ENCODE results near the gene DAPL1. TPM values are rescaled to one million over a fixed set of nuclear protein-coding genes. Genes with fewer than 3 reads are reported as not detected.

DAPL1 gene
- polyA plus RNA-seq, 1 of the 3 experiments (the other 2 are of a cell fraction), result not detected

- 71% methylated on average over 6 of the region's 6 CpGs for WGBS (ENCODE audit: low lambda C conversion rate)
- Histone ChIP-seq H3K27ac (ENCODE audit: low read depth in 2 of 2, low read length in 1 of 2) (no peak overlapping the region), H3K79me2 (ENCODE audit: insufficient read depth) (no peaks in the 10 kb centered on the region), H3K4me1 (ENCODE audit: control insufficient read depth in 1 of 2, insufficient read depth in 2 of 2, low read depth in 1 of 2, low read length in 1 of 2) (peaks cover 0 to 5% of the 10 kb centered on the region in 2 experiments; a peak in 3 of 4 replicates), H3F3A (replicated peaks; ENCODE audit: insufficient read depth) (no peaks in the 10 kb centered on the region), H2AFZ (ENCODE audit: low read depth) (no peak overlapping the region), H3K36me3 (replicated peaks in 1 of 2; ENCODE audit: control insufficient read depth in 1 of 2, insufficient read depth in 2 of 2, low read length in 1 of 2) (no peaks in the 10 kb centered on the region), H3K9ac (no peak overlapping the region), H3K4me3 (ENCODE audit: low read depth in 2 of 2, low read length in 1 of 2) (no peak overlapping the region), H4K20me1 (ENCODE audit: insufficient read depth) (no peaks in the 10 kb centered on the region), H3K27me3 (ENCODE audit: insufficient read depth) (no peaks in the 10 kb centered on the region; the same call in 1 of the 2 replicates), H3K9me2 (no peaks in the 10 kb centered on the region), H3K4me2 (no peak overlapping the region), H3K9me3 (no peaks in the 10 kb centered on the region)
- TF ChIP-seq NFIC (IDR thresholded peaks at IDR 0.05; ENCODE audit: borderline replicate concordance) (no peak), RAD21 (IDR thresholded peaks at IDR 0.05; ENCODE audit: low read length) (no peak)
- POLR2A ChIA-PET, result no interaction called here
- DNase-seq, result no peak
- CTCF ChIA-PET, result no interaction called here
Observed at GRCh38 chr2:158797963-158798700, 3.0 kb downstream of the DAPL1 start.

DNA sequence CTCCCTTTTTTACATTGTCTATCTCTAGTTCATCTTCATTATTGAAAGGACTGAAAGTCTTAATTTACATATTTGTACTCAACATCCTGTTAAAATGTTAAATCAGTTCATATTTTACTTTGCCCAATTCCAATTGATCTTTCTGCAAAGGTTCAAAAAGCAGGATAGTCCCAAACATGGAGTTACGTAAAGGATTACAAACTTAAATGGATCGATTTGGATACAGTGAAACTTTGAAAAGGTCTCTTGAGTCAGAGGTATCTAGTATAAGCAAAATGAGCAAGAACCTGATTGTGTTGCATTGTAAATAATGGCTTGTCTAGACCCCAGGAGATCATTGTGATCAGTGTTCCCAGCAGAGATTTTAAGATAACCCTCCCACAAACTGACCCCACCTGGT lies 4.1 kb downstream of the DAPL1 start:
- WGBS (ENCODE audit: low lambda C conversion rate), result 52% methylated on average over 2 of the region's 2 CpGs
- H3K27me3 ChIP-seq (ENCODE audit: insufficient read depth), result no peaks in the 10 kb centered on the region; the same call in 1 of the 2 replicates
- H4K20me1 ChIP-seq (ENCODE audit: insufficient read depth), result no peaks in the 10 kb centered on the region
- no peak overlapping the region for H3K9ac ChIP-seq
- H3K9me3 ChIP-seq, result no peaks in the 10 kb centered on the region
- no peak overlapping the region for H2AFZ ChIP-seq (ENCODE audit: low read depth)
- H3K4me1 ChIP-seq (ENCODE audit: control insufficient read depth in 1 of 2, insufficient read depth in 2 of 2, low read depth in 1 of 2, low read length in 1 of 2), result peaks cover 0 to 10% of the 10 kb centered on the region in 2 experiments; a peak in 3 of 4 replicates
- H3K9me2 ChIP-seq, result no peaks in the 10 kb centered on the region
- no peak overlapping the region for H3K4me3 ChIP-seq (ENCODE audit: low read depth in 2 of 2, low read length in 1 of 2)
- H3F3A ChIP-seq (replicated peaks; ENCODE audit: insufficient read depth), result no peaks in the 10 kb centered on the region
- no peak overlapping the region for H3K27ac ChIP-seq (ENCODE audit: low read depth in 2 of 2, low read length in 1 of 2)
- TF ChIP-seq, protein P1, sequence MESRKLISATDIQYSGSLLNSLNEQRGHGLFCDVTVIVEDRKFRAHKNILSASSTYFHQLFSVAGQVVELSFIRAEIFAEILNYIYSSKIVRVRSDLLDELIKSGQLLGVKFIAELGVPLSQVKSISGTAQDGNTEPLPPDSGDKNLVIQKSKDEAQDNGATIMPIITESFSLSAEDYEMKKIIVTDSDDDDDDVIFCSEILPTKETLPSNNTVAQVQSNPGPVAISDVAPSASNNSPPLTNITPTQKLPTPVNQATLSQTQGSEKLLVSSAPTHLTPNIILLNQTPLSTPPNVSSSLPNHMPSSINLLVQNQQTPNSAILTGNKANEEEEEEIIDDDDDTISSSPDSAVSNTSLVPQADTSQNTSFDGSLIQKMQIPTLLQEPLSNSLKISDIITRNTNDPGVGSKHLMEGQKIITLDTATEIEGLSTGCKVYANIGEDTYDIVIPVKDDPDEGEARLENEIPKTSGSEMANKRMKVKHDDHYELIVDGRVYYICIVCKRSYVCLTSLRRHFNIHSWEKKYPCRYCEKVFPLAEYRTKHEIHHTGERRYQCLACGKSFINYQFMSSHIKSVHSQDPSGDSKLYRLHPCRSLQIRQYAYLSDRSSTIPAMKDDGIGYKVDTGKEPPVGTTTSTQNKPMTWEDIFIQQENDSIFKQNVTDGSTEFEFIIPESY (IDR thresholded peaks at IDR 0.05; ENCODE audit: borderline replicate concordance, low read depth), result no peak
- TF ChIP-seq TEAD4 (IDR thresholded peaks at IDR 0.05; ENCODE audit: borderline replicate concordance, insufficient read depth) (no peak), EZH2phosphoT487 (IDR thresholded peaks at IDR 0.05; ENCODE audit: borderline replicate concordance, low read depth) (no peak), TAF1 (IDR thresholded peaks at IDR 0.05; ENCODE audit: borderline replicate concordance, low read depth, low read length) (no peak), GABPA (IDR thresholded peaks at IDR 0.05; ENCODE audit: low read depth) (no peak), FOXJ3 (CRISPR knock-in tag; IDR thresholded peaks at IDR 0.05) (no peak), MEF2A (IDR thresholded peaks at IDR 0.05; ENCODE audit: borderline replicate concordance, low read depth) (no peak), NFIC (IDR thresholded peaks at IDR 0.05; ENCODE audit: borderline replicate concordance) (no peak), CHD2 (IDR thresholded peaks at IDR 0.05; ENCODE audit: low read length, partially characterized antibody) (no peak)
- TF ChIP-seq, protein P2, sequence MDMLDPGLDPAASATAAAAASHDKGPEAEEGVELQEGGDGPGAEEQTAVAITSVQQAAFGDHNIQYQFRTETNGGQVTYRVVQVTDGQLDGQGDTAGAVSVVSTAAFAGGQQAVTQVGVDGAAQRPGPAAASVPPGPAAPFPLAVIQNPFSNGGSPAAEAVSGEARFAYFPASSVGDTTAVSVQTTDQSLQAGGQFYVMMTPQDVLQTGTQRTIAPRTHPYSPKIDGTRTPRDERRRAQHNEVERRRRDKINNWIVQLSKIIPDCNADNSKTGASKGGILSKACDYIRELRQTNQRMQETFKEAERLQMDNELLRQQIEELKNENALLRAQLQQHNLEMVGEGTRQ (IDR thresholded peaks at IDR 0.05; ENCODE audit: borderline replicate concordance, low read depth, low read length), result no peak
- ChIA-PET POLR2A (no interaction called here), CTCF (no interaction called here)
- no peaks in the 10 kb centered on the region for H3K79me2 ChIP-seq (ENCODE audit: insufficient read depth)
- DNase-seq, result no peak
- no peak overlapping the region for H3K4me2 ChIP-seq
- H3K36me3 ChIP-seq (replicated peaks in 1 of 2; ENCODE audit: control insufficient read depth in 1 of 2, insufficient read depth in 2 of 2, low read length in 1 of 2), result no peaks in the 10 kb centered on the region
